ENCODE results near the gene CEP70.
"Not testable (repeated sequence)": the region's sequence is repeated elsewhere in the genome, so short reads cannot be mapped to it uniquely, and the experiment has no call there.

GRCh38 chr3:138597186-138597976 is 3.3 kb upstream of the CEP70 start:
- TF ChIP-seq, protein P1, sequence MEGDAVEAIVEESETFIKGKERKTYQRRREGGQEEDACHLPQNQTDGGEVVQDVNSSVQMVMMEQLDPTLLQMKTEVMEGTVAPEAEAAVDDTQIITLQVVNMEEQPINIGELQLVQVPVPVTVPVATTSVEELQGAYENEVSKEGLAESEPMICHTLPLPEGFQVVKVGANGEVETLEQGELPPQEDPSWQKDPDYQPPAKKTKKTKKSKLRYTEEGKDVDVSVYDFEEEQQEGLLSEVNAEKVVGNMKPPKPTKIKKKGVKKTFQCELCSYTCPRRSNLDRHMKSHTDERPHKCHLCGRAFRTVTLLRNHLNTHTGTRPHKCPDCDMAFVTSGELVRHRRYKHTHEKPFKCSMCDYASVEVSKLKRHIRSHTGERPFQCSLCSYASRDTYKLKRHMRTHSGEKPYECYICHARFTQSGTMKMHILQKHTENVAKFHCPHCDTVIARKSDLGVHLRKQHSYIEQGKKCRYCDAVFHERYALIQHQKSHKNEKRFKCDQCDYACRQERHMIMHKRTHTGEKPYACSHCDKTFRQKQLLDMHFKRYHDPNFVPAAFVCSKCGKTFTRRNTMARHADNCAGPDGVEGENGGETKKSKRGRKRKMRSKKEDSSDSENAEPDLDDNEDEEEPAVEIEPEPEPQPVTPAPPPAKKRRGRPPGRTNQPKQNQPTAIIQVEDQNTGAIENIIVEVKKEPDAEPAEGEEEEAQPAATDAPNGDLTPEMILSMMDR (IDR thresholded peaks at IDR 0.05) = not testable (repeated sequence)
- TF ChIP-seq POLR2A (IDR thresholded peaks at IDR 0.05) = not testable (repeated sequence)
